OCI-LY3 (cell line): ENCODE measurements around the gene STAP1.
"Not testable (repeated sequence)": the region's sequence is repeated elsewhere in the genome, so short reads cannot be mapped to it uniquely, and the experiment has no call there.

Experiments used
- H2AFZ ChIP-seq: fragments of 200-600, 300-600 bp; shearing (Covaris generic); 2 replicates; pipeline ENCODE4 v1.6.0; 2014; ENCODE audit warnings: antibody characterized with exemption, low read depth, low read length
- H3K27ac ChIP-seq: fragments of 200-600, 300-600 bp; sonication (generic); 2 replicates; pipeline ENCODE4 v1.5.1; 2014; ENCODE audit warnings: mild to moderate bottlenecking, low read length, moderate library complexity, mixed read lengths
- H3K27me3 ChIP-seq: fragments of 200-600, 300-600 bp; sonication (generic); 2 replicates; pipeline ENCODE4 v1.6.1; 2014; ENCODE audit warnings: low read depth, low read length, mixed read lengths
- H3K36me3 ChIP-seq: fragments of 200-600, 300-600 bp; sonication (generic); replicated peaks from 2 replicates; pipeline ENCODE3; 2014; ENCODE audit warnings: low read depth, low read length, mixed read lengths
- H3K4me1 ChIP-seq: fragments of 300-600, 200-600 bp; sonication (generic); 2 replicates; pipeline ENCODE4 v1.6.1; 2014; ENCODE audit warnings: low read length, mixed read lengths
- H3K4me2 ChIP-seq: fragments of 200-600, 300-600 bp; sonication (generic); 2 replicates; pipeline ENCODE4 v1.6.1; 2014; ENCODE audit warnings: low read length, mixed read lengths
- H3K4me3 ChIP-seq: fragments of 300-600, 200-600 bp; sonication (generic); 2 replicates; pipeline ENCODE4 v1.5.1; 2014; ENCODE audit warnings: antibody characterized with exemption, mild to moderate bottlenecking, low read length, moderate library complexity
- H3K79me2 ChIP-seq: fragments of 300-600, 200-600 bp; shearing (Covaris generic); 2 replicates; pipeline ENCODE4 v1.6.1; 2014; ENCODE audit warnings: mild to moderate bottlenecking, low read length, mixed read lengths
- H3K9ac ChIP-seq: fragments of 300-600, 200-600 bp; shearing (Covaris generic); 2 replicates; pipeline ENCODE4 v1.6.0; 2014; ENCODE audit warnings: mild to moderate bottlenecking, low read length, moderate library complexity
- H3K9me3 ChIP-seq: fragments of 200-600, 300-600 bp; shearing (Covaris generic); 2 replicates; pipeline ENCODE4 v1.6.1; 2014; ENCODE audit warnings: low read length, mixed read lengths; ENCODE audit not compliant: insufficient read depth
- H4K20me1 ChIP-seq: fragments of 200-600, 300-600 bp; sonication (generic); 2 replicates; pipeline ENCODE4 v1.6.1; 2016; ENCODE audit warnings: low read length, mixed read lengths; ENCODE audit not compliant: insufficient read depth
- CTCF ChIP-seq: fragments of 200-600, 300-600 bp; sonication (generic); IDR thresholded peaks from 2 replicates; pipeline ENCODE4 v1.5.1; 2014; ENCODE audit warnings: antibody characterized with exemption, low read length, low read depth
- EZH2phosphoT487 ChIP-seq: fragments of 200-600 bp; shearing (Covaris generic); IDR thresholded peaks from 2 replicates; pipeline ENCODE4 v1.6.1; 2018; ENCODE audit warnings: antibody characterized with exemption, mixed run types, low read depth

STAP1 gene

GRCh38 chr4:67522230-67522629 lies 36.3 kb upstream of the STAP1 start:
- Histone ChIP-seq H3K4me1 (peaks cover 8% of the 10 kb centered on the region; the same call in 1 of the 2 replicates), H3K4me2 (no peak overlapping the region), H3K79me2 (peaks cover 51% of the 10 kb centered on the region), H3K9ac (no peak overlapping the region), H3K27me3 (no peaks in the 10 kb centered on the region), H2AFZ (no peak overlapping the region), H3K4me3 (no peak overlapping the region), H3K36me3 (peaks cover 25% of the 10 kb centered on the region), H3K9me3 (no peaks in the 10 kb centered on the region), H3K27ac (no peak overlapping the region), H4K20me1 (peaks cover 13% of the 10 kb centered on the region)
- TF ChIP-seq EZH2phosphoT487 (no peak), CTCF (no peak)

- no peak overlapping the region for H3K27ac ChIP-seq
- peaks cover 8% of the 10 kb centered on the region; the same call in 1 of the 2 replicates for H3K4me1 ChIP-seq
- TF ChIP-seq CTCF: no peak
- TF ChIP-seq EZH2phosphoT487: no peak
- H3K4me2 ChIP-seq: no peak overlapping the region
- H3K9ac ChIP-seq: no peak overlapping the region
- no peaks in the 10 kb centered on the region for H3K9me3 ChIP-seq
- H2AFZ ChIP-seq: no peak overlapping the region
- peaks cover 29% of the 10 kb centered on the region for H3K36me3 ChIP-seq
- no peaks in the 10 kb centered on the region for H3K27me3 ChIP-seq
- H4K20me1 ChIP-seq: peaks cover 13% of the 10 kb centered on the region
- H3K79me2 ChIP-seq: peaks cover 55% of the 10 kb centered on the region
- H3K4me3 ChIP-seq: no peak overlapping the region
Measured at GRCh38 chr4:67522851-67523671, 35.5 kb upstream of the STAP1 start.

GRCh38 chr4:67524140-67524539 lies 34.4 kb upstream of the STAP1 start:
- peaks cover 13% of the 10 kb centered on the region for H4K20me1 ChIP-seq
- not testable (repeated sequence) for H3K4me3 ChIP-seq, H3K27ac ChIP-seq, H2AFZ ChIP-seq, H3K27me3 ChIP-seq, H3K4me1 ChIP-seq, H3K9ac ChIP-seq, H3K4me2 ChIP-seq, H3K9me3 ChIP-seq
- H3K36me3 ChIP-seq: peaks cover 21% of the 10 kb centered on the region
- H3K79me2 ChIP-seq: peaks cover 55% of the 10 kb centered on the region

GRCh38 chr4:67531379-67531962 lies 27.1 kb upstream of the STAP1 start:
- Histone ChIP-seq H3K9me3 (no peaks in the 10 kb centered on the region), H3K27me3 (no peaks in the 10 kb centered on the region), H3K79me2 (peaks cover 15% of the 10 kb centered on the region), H3K9ac (no peak overlapping the region), H3K36me3 (peaks cover 53% of the 10 kb centered on the region), H3K27ac (no peak overlapping the region), H4K20me1 (no peaks in the 10 kb centered on the region), H2AFZ (no peak overlapping the region), H3K4me2 (no peak overlapping the region), H3K4me3 (no peak overlapping the region), H3K4me1 (no peaks in the 10 kb centered on the region)
- TF ChIP-seq CTCF (no peak), EZH2phosphoT487 (no peak)

- not testable (repeated sequence) for H2AFZ ChIP-seq, H3K9ac ChIP-seq, H3K27ac ChIP-seq, H4K20me1 ChIP-seq, H3K4me3 ChIP-seq, H3K27me3 ChIP-seq, H3K4me1 ChIP-seq, H3K9me3 ChIP-seq, H3K4me2 ChIP-seq
- peaks cover 52% of the 10 kb centered on the region for H3K36me3 ChIP-seq
- peaks cover 14% of the 10 kb centered on the region for H3K79me2 ChIP-seq
Measured at GRCh38 chr4:67532397-67532796, 26.1 kb upstream of the STAP1 start.
